ENCODE measurements around the gene SPATA31D1.
"Not testable (repeated sequence)": the region's sequence is repeated elsewhere in the genome, so short reads cannot be mapped to it uniquely, and the experiment has no call there.

SPATA31D1 gene

DNA sequence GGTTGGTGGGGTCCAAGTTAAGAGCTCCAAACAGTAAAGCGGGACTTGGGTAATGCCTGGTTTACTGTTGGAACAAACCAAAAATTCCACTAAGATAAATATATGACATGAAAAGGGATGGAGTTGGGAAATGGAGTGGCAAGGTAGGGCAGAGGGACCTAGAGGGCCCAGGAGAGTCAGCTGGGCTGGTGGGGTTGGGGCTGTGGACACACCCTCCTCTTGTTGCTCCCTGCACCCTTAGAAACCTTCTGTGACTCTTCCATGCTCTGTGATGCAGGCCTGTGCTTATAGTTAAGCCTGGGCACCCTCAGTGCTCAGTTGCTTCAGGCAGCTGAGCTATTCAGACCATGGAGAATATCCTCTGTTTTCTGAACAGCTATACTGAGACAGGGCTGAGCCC, at the start of gene SPATA31D1:
Gene SPATA31D1 (plus strand): TSS at position 301 of the 400 bp plus-strand sequence. CDS start 47 bp downstream, at position 348.
- DNase-seq, result not testable (repeated sequence)

DNA sequence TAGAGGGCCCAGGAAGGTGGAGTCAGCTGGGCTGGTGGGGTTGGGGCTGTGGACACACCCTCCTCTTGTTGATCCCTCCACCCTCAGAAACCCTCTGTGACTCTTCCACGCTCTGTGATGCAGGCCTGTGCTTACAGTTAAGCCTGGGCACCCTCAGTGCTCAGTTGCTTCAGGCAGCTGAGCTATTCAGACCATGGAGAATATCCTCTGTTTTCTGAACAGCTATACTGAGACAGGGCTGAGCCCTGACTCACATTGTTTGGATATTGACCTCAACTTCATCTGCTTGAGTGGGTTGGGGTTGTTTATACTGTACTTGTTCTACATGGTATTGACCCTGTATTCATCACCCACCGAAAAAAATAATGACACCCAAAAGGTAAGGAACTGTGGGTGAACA, 45.2 kb upstream of the SPATA31D1 start, which contains the start of gene SPATA31D3:
Gene SPATA31D3 (plus strand): TSS at position 108 of the 400 bp plus-strand sequence. CDS start 86 bp downstream, at position 194.
- not testable (repeated sequence) for DNase-seq

DNA sequence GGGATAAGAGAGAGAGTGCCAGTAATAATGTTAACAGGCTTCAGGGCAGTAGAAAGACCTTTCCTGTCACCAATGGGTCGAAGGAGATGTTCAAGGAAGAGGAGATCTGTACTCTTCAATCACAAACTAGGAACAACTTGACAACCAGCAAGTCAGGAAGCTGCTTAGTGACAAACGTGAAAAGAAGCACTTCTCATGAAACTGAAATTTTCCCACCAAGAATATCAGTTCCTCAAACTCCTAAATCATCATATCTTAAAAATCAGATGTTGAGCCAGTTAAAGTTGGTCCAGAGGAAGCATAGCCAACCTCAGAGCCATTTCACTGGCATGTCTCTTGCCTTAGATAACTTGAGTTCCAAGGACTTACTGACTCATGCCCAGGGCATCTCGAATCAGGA, 39.9 kb upstream of the SPATA31D1 start:
- DNase-seq, result not testable (repeated sequence)

DNA sequence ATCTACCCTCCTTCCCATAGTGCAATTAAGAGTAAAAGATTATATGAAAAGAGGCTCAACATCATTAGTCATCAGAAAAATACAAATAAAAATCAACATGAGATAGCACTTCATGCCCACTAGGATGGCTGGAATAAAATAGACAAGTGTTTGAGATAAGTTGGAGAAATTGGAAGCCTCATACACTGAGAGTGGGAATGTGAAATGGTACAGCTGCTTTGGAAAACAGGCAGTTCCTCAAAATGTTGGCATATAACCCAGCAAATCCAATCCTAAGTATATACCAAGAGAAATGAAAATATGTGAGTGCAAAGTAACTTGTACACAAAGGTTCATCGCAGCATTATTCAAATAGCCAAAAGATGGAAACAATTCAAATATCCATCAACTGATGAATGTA, 35.5 kb upstream of the SPATA31D1 start:
- no peak for DNase-seq

GRCh38 chr9:81955625-81956024, 32.9 kb upstream of the SPATA31D1 start:
- no peak for DNase-seq

DNA sequence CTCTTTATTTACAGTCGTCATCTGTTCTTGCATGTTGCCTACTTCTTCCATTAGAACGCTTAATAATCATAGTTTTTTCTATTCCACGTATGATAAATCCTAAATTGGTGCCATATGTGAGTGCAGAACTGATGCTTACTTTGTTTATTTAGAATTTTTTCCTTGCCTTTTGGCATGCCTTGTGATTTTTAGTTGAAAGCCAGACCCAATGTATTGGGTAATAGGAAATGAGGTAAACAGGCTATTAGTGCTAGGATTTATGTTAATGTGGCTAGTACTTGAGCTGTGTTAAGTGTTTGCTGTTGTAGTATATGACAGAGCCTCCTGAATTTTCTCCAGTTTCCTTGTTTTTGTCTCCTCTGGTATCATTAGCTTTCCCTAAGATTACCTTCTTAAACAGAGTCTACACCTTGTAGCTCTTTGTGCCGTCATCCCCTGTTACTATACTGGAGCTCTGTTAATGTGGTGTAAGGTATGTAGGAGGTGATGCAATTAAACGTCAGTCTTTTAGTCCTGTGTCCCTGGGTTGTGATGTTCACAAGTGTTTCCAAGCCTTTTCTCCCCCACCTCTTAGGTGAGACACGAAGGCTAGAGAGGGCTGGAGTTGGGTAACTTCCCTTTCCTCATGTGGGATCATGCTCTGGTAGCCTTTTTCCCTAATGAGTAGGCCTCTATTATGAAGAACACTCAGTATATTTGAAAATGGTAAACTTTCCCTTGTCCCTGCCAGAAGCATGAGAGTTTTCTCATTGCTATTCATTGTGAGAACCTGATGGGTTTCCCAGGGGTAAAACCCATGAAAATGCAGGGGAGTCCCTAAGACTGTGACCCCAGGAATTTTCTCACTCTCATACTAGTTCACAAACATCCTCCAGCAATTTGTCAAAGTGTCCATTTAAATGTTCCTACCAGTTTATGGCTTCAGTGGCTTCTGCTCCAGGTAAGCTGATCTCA, 24.1 kb upstream of the SPATA31D1 start:
- no peak for DNase-seq

- DNase-seq, result no peak
These were observed 20.5 kb upstream of the SPATA31D1 start for GRCh38 chr9:81968026-81968425.

DNA sequence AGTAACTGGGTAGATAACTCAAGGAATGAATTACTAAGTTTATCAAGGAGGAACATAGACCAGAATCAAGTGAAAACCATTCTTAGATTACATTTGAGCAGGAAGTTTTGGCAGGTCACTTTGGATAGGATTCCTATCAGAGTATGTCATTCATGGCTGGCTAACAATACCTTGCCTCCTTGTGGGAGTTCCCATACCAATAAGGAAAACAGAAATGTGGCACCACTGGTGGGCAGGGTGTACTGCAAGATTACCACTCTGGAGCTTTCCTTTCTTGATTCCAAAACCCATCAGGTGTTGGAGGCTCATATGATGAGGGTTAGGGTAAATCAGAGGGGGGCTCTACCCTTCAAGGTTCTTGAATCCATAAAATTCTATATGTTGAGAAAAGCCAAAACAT, 18.6 kb upstream of the SPATA31D1 start:
- DNase-seq, result no peak

GRCh38 chr9:81971727-81972126, 16.8 kb upstream of the SPATA31D1 start:
- peak in 1 of 2 experiments; percentile 2 for DNase-seq

GRCh38 chr9:81974764-81975163, 13.8 kb upstream of the SPATA31D1 start:
- DNase-seq, result no peak

GRCh38 chr9:81976351-81976750, 12.2 kb upstream of the SPATA31D1 start:
- no peak for DNase-seq

DNA sequence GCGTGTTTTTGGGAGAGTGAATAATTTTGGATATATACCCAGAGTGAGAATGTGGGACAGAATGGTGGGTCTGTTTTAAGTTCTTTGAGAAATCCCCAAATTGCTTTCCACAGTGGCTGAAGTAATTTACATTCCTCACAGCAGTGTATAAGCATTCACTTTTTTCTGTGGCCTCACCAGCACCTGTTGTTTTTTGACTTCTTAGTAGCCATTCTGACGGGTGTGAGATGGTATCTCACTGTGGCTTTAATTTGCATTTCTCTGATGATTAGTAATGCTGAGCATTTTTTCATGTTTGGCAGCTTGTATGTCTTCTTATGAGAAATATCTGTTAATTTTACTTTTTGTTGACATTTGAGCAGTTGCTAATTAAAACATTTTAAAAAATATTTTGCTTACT, 9.4 kb upstream of the SPATA31D1 start:
- DNase-seq, result no peak

GRCh38 chr9:81980568-81980967, 8.0 kb upstream of the SPATA31D1 start:
- DNase-seq, result no peak

DNA sequence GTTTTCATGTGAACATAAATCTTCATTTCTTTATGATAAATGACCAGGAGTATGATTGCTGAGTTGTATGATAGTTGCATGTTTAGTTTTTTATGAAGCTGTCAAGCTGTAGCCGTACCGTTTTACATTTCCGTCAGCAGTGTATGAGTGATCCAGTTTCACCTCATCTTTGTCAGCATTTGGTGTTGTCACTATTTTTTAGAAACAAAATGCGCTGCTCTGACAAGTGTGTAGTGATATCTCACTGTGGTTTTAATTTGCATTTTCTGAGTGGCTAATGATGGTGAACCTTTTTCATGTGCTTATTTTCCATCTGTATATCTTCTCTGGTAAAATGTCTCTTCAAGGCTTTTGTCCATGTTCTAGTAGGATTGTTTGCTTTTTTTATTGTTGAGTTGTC, 6.7 kb upstream of the SPATA31D1 start:
- no peak for DNase-seq

GRCh38 chr9:81984928-81985327, 3.6 kb upstream of the SPATA31D1 start:
- DNase-seq, result no peak

- DNase-seq, result no peak
These were observed 2.5 kb upstream of the SPATA31D1 start for GRCh38 chr9:81986051-81986450.

DNA sequence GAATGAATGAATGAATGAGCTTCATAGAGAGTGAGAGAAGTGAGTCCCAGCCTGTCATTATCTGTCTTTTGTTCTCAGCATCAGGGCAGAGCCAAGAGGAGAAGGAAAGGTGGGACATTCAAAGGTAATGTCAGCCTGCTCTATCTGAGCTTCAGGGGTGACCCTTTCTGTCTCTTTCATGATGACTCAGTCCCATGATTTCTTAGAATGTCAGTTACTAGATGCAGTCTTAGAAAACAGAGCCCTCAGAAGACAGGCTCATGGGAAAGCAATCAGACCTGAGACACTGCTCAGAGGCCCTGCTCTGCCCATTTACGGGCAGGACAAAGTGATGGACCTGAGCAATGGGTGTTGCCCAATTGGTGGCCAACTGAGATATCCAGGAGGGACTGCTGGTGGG, 1.1 kb downstream of the SPATA31D1 start:
- no peak for DNase-seq

DNA sequence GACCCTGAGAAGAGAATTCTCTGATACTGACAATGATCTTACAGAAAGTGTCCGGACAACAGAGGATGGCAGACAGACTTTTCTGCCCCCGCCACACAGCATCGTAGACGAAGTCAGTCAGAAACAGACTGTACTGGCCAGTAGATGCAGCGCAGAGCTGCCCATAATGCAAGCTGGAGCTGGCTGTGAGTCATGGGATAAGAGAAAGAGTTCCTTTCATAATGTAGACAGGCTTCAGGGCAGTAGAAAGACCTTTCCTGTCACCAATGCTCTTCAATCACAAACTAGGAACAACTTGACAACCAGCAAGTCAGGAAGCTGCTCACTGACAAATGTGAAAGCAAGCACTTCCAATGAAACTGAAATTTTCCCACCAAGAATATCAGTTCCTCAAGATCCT, 5.1 kb downstream of the SPATA31D1 start:
- no peak for DNase-seq

DNA sequence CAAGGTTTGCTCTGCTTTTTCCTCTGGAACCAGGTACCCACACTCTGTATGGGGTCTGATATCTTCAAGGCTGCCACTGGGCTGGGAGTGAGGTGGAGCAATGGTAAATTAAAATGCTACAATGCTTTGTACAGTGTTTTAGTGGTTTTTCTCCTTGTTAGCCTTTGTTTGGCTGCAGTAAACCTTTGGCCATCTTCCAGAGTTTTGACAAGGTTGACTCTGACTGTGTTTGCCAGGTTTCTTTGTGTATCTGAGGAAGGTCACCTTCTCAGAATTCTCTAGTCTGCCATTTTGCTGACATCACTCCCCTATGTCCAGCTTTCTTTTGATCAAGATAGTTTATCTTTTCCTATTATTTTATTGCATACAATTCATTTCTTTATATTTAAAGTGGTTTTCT, 11.2 kb downstream of the SPATA31D1 start:
- DNase-seq, result no peak

- DNase-seq, result no peak
These were observed 22.1 kb downstream of the SPATA31D1 start for GRCh38 chr9:82010711-82011110.

DNA sequence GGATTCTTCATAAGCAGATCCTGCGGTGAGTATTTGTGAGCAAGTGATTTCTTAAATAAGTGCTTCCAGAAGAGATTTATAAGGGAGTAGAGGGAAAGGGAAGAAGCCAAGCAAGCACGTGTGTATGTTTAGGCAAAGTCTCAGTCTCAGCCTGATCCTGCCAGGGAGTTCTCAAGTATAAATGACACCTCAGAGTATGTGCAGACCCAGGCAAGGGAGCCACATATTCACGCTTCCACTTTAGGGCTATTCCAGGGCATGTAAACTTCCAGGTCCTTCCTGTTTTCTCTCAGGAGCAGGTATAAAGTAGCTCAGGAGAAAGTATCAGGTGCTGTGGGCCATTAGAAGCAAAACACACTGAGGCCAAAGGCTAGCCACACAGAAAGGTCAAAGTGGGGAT, 22.6 kb downstream of the SPATA31D1 start:
- DNase-seq, result no peak

DNA sequence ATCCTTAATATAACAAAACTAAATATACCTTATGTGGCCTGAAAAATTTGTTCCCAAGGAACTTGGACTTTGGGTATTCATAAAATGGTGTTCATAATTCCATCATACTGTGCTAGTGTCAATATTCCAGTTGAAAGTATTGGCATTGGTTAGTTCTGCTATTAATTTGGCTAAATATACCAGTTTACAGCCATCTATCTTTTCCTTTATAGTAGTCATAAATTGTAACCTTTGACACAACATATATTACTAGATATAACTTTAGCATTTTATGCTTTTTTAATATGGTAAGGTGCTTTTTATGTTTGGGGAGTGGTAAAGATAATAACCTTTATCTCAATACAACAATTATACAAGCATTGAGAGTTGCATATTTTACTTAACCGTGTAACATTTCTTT, 23.7 kb downstream of the SPATA31D1 start:
- DNase-seq, result no peak

- no peak for DNase-seq
These were observed 31.8 kb downstream of the SPATA31D1 start for GRCh38 chr9:82020331-82020730.

GRCh38 chr9:82021198-82021597, 32.6 kb downstream of the SPATA31D1 start:
- no peak for DNase-seq

GRCh38 chr9:82022121-82022520, 33.5 kb downstream of the SPATA31D1 start:
- no peak for DNase-seq
